Ishikawa (cell line): ENCODE data around the gene GATAD2A.

Experiments used
- CEBPB ChIP-seq: IDR thresholded peaks from 2 replicates; pipeline ENCODE4 v1.6.1; 2012
- CREB1 ChIP-seq: IDR thresholded peaks from 2 replicates; pipeline ENCODE4 v1.6.1; 2012; ENCODE audit warnings: low read depth
- EGR1 ChIP-seq: IDR thresholded peaks from 2 replicates; pipeline ENCODE4 v1.6.1; 2012
- EP300 ChIP-seq: IDR thresholded peaks from 2 replicates; pipeline ENCODE4 v1.6.1; 2012; ENCODE audit warnings: borderline replicate concordance
- NFIC ChIP-seq: IDR thresholded peaks from 2 replicates; pipeline ENCODE4 v1.6.1; 2012
- RAD21 ChIP-seq: IDR thresholded peaks from 2 replicates; pipeline ENCODE4 v1.6.1; 2012; ENCODE audit warnings: low read depth
- TAF1 ChIP-seq: IDR thresholded peaks from 2 replicates; pipeline ENCODE4 v1.6.1; 2012; ENCODE audit warnings: low read depth, mild to moderate bottlenecking
- TCF12 ChIP-seq: IDR thresholded peaks from 2 replicates; pipeline ENCODE4 v1.6.1; 2012; ENCODE audit warnings: low read depth
- TEAD4 ChIP-seq: IDR thresholded peaks from 2 replicates; pipeline ENCODE4 v1.6.1; 2012
- YY1 ChIP-seq: IDR thresholded peaks from 2 replicates; pipeline ENCODE4 v1.6.1; 2012; ENCODE audit warnings: low read depth
- ZBTB7A ChIP-seq: IDR thresholded peaks from 2 replicates; pipeline ENCODE4 v1.6.1; 2012; ENCODE audit warnings: low read depth
- TF ChIP-seq, protein P1 (sequence below): IDR thresholded peaks from 2 replicates; pipeline ENCODE4 v1.6.1; 2012
- TF ChIP-seq, protein P2 (sequence below): IDR thresholded peaks from 2 replicates; pipeline ENCODE4 v1.6.1; 2012; ENCODE audit warnings: low read depth, mild to moderate bottlenecking
- TF ChIP-seq, protein P3 (sequence below): IDR thresholded peaks from 2 replicates; pipeline ENCODE4 v1.6.1; 2012

DNA sequence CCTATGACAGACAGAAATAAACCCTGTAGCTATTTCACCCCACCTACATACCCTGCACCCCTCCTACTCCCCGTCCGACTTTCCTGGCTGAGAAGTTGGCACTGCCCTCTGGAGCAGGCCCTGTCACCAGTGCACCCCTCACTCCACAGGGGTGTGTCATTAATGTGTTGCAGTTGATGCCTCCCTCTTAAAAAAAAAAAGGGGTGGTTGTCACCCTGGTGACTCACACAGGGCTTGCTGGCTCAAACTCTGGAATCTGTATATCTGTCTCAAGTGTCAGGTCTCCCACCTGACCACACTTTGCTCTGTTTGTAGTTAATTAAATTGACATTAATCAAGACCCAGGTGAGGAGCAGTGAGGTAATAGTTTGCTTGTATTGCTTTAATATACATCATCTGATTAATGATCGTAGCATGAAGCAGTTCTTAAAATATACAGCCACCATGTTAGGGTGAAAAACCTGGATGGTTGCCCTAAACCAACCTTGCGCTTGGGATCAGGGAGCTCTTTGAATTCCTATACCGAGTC is 2.0 kb upstream of the GATAD2A start:
- TF ChIP-seq CREB1 (no peak), TAF1 (no peak), NFIC (peak; percentile 76), CEBPB (peak; percentile 39), YY1 (no peak), EP300 (peak; percentile 48; the same call in 1 of the 2 replicates), RAD21 (no peak), TEAD4 (peak; percentile 56), TCF12 (peak; percentile 67), EGR1 (no peak), ZBTB7A (no peak)
- TF ChIP-seq, protein P1, sequence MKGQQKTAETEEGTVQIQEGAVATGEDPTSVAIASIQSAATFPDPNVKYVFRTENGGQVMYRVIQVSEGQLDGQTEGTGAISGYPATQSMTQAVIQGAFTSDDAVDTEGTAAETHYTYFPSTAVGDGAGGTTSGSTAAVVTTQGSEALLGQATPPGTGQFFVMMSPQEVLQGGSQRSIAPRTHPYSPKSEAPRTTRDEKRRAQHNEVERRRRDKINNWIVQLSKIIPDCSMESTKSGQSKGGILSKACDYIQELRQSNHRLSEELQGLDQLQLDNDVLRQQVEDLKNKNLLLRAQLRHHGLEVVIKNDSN, result peak; percentile 63
- TF ChIP-seq, protein P2, sequence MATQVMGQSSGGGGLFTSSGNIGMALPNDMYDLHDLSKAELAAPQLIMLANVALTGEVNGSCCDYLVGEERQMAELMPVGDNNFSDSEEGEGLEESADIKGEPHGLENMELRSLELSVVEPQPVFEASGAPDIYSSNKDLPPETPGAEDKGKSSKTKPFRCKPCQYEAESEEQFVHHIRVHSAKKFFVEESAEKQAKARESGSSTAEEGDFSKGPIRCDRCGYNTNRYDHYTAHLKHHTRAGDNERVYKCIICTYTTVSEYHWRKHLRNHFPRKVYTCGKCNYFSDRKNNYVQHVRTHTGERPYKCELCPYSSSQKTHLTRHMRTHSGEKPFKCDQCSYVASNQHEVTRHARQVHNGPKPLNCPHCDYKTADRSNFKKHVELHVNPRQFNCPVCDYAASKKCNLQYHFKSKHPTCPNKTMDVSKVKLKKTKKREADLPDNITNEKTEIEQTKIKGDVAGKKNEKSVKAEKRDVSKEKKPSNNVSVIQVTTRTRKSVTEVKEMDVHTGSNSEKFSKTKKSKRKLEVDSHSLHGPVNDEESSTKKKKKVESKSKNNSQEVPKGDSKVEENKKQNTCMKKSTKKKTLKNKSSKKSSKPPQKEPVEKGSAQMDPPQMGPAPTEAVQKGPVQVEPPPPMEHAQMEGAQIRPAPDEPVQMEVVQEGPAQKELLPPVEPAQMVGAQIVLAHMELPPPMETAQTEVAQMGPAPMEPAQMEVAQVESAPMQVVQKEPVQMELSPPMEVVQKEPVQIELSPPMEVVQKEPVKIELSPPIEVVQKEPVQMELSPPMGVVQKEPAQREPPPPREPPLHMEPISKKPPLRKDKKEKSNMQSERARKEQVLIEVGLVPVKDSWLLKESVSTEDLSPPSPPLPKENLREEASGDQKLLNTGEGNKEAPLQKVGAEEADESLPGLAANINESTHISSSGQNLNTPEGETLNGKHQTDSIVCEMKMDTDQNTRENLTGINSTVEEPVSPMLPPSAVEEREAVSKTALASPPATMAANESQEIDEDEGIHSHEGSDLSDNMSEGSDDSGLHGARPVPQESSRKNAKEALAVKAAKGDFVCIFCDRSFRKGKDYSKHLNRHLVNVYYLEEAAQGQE, result no peak
- TF ChIP-seq, protein P3, sequence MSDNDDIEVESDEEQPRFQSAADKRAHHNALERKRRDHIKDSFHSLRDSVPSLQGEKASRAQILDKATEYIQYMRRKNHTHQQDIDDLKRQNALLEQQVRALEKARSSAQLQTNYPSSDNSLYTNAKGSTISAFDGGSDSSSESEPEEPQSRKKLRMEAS, result peak; percentile 43
